Thymus (tissue), 11 donors: ENCODE measurements around the gene RASAL2. TPM values are rescaled to one million over a fixed set of nuclear protein-coding genes. Genes with fewer than 3 reads are reported as not detected.

Experiments used
- DNase-seq, 9 donors: peaks; one replicate each; pipeline ENCODE4 v3.0.0-alpha.2; 2013; ENCODE audit warnings: low spot score in 9 of 9, low read depth in 6 of 9, missing footprints in 1 of 9
- H3K27ac ChIP-seq, 2 donors: one replicate each; pipeline ENCODE4 v1.5.1; 2013; ENCODE audit warnings: control low read depth in 1 of 2, low read depth in 1 of 2, low read length in 1 of 2, mild to moderate bottlenecking in 1 of 2, moderate library complexity in 1 of 2
- H3K27me3 ChIP-seq, 2 donors: one replicate each; pipeline ENCODE4 v1.5.1; 2013; ENCODE audit warnings: low read length in 1 of 2; ENCODE audit not compliant: control insufficient read depth in 2 of 2, insufficient read depth in 1 of 2
- H3K36me3 ChIP-seq, 2 donors: one replicate each; pipeline ENCODE4 v1.5.1; 2013; ENCODE audit warnings: low read length in 1 of 2, mild to moderate bottlenecking in 1 of 2, moderate library complexity in 1 of 2; ENCODE audit not compliant: control insufficient read depth in 2 of 2, insufficient read depth in 2 of 2
- H3K4me1 ChIP-seq, 2 donors: one replicate each; pipeline ENCODE4 v1.5.1; 2013; ENCODE audit warnings: low read length in 2 of 2; ENCODE audit not compliant: control insufficient read depth in 2 of 2, insufficient read depth in 2 of 2
- H3K4me3 ChIP-seq, 2 donors: one replicate each; pipeline ENCODE4 v1.5.1; 2013; ENCODE audit warnings: low read length in 2 of 2, control low read depth in 1 of 2, mild to moderate bottlenecking in 1 of 2
- H3K9me3 ChIP-seq, 2 donors: one replicate each; pipeline ENCODE4 v1.5.1; 2013; ENCODE audit warnings: low read length in 1 of 2, mild to moderate bottlenecking in 1 of 2; ENCODE audit not compliant: control insufficient read depth in 2 of 2, insufficient read depth in 1 of 2
- WGBS: extraction: QIAGEN DNeasy Blood & Tissue Kit; methylation state at CpG from one replicate; pipeline ENCODE4 v1.1.7; 2013; 5-methylcytosine and 5-hydroxymethylcytosine counted together
- polyA plus RNA-seq: library from polyadenylated mRNA; stranded (reverse); fragments of 200-250 nt; gene quantifications from one replicate; pipeline ENCODE4 v1.2.3, GENCODE V29; 2013
- total RNA-seq: library from RNA; stranded (reverse); fragments of 120-200 nt; gene quantifications from one replicate; pipeline ENCODE4 v1.2.4, GENCODE V29; 2013
- donor health status: healthy.

RASAL2 gene
- total and polyA plus RNA-seq, 2 donors: 1.9 to 2.6 TPM

- no peak overlapping the region for H3K27ac ChIP-seq
- H3K36me3 ChIP-seq: no peaks in the 10 kb centered on the region
- 7% methylated on average over 5 of the region's 5 CpGs for WGBS
- H3K4me3 ChIP-seq: no peak overlapping the region
- no peaks in the 10 kb centered on the region for H3K27me3 ChIP-seq
- no peaks in the 10 kb centered on the region for H3K4me1 ChIP-seq
- no peaks in the 10 kb centered on the region for H3K9me3 ChIP-seq
- DNase-seq: peak in 2 of 9 donors; percentile 18
Observed at GRCh38 chr1:178055093-178055492, 38.8 kb upstream of the RASAL2 start.

DNA sequence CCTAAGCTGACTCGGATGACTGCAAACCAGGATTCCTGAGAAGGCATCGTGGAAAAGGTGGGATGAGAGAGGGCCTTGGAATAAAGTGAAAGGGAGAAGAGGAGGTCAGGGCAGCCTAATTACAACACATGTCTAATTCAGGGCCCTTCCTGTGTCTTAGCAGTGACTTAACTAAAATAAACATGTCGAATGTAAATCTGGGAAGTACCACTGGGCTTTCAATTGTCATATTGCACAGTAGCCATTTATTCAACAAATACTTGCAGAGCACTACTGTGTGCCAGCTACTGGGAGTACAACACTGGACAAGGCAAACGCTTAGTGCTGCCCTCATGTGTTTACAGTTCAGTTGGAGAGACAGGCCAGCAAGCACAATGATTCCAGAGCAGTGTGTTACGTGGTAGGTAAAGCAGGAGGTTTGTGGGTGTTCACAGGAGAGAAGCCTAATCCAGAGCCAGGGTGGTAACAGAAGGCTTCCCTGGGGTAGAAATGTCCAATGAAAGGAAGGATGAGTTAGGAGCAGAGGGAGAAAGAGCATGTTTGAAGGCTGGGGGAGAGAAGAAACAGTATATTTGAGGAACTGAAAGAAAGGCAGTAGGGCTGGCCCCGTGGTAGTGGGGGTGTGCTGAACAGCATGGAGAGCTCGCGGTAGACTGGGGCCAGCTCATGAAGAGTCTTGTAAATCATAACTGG, 38.0 kb upstream of the RASAL2 start:
- no peaks in the 10 kb centered on the region for H3K36me3 ChIP-seq
- no peak overlapping the region for H3K4me3 ChIP-seq
- H3K27me3 ChIP-seq: no peaks in the 10 kb centered on the region
- no peaks in the 10 kb centered on the region for H3K9me3 ChIP-seq
- H3K27ac ChIP-seq: no peak overlapping the region
- H3K4me1 ChIP-seq: no peaks in the 10 kb centered on the region
- DNase-seq: no peak
- 74% methylated on average over 8 of the region's 8 CpGs for WGBS

- 90% methylated on average over 11 of the region's 11 CpGs for WGBS
- no peak overlapping the region for H3K27ac ChIP-seq
- H3K4me1 ChIP-seq: no peaks in the 10 kb centered on the region
Observed at GRCh38 chr1:178057141-178057765, 36.7 kb upstream of the RASAL2 start.

DNA sequence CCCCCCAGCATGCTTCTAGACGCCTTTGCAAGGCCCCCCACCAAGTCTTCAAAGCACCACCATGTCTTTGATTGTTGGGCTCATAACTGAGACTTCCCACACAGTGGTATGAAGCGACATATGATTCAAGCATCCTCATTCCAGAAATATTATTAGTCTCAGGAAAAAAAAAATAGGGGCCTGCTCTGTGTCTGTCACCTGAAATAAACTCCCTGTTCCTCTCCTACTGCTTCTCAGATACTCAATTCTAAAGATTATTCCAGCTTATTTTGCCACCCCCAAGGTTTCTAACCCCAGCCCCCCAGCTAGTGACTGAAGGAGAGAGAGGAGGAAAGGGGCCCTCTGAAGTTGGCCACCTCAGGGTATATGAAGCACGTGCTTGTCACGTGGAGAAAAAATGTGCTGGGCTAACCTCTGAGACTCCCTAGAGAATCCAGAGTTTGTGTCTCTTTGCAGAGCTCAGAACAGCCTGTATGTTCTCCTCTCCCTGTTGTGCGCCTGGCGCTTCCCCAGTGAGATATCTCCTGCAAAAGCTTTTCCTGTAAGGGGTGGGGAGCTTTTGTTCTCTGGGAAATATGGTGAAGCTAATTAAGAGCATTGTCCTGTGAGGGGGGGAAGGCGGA, 35.9 kb upstream of the RASAL2 start:
- no peak for DNase-seq
- H3K4me1 ChIP-seq: no peaks in the 10 kb centered on the region
- no peaks in the 10 kb centered on the region for H3K27me3 ChIP-seq
- no peak overlapping the region for H3K27ac ChIP-seq
- WGBS: 80% methylated on average over 7 of the region's 7 CpGs
- no peak overlapping the region for H3K4me3 ChIP-seq
- no peaks in the 10 kb centered on the region for H3K9me3 ChIP-seq
- H3K36me3 ChIP-seq: no peaks in the 10 kb centered on the region

More at GRCh38 chr1:178057141-178057765, 36.7 kb upstream of the RASAL2 start:
- no peaks in the 10 kb centered on the region for H3K36me3 ChIP-seq
- H3K4me3 ChIP-seq: no peak overlapping the region
- DNase-seq: no peak
- H3K27me3 ChIP-seq: no peaks in the 10 kb centered on the region
- no peaks in the 10 kb centered on the region for H3K9me3 ChIP-seq

GRCh38 chr1:178060789-178061556, 32.9 kb upstream of the RASAL2 start:
- Histone ChIP-seq H3K27ac (peak overlapping the region in 1 of 2 donors; percentile 27), H3K4me3 (no peak overlapping the region), H3K27me3 (no peaks in the 10 kb centered on the region), H3K4me1 (no peaks in the 10 kb centered on the region), H3K9me3 (no peaks in the 10 kb centered on the region), H3K36me3 (no peaks in the 10 kb centered on the region)
- no peak for DNase-seq
- 91% methylated on average over 9 of the region's 9 CpGs for WGBS

DNA sequence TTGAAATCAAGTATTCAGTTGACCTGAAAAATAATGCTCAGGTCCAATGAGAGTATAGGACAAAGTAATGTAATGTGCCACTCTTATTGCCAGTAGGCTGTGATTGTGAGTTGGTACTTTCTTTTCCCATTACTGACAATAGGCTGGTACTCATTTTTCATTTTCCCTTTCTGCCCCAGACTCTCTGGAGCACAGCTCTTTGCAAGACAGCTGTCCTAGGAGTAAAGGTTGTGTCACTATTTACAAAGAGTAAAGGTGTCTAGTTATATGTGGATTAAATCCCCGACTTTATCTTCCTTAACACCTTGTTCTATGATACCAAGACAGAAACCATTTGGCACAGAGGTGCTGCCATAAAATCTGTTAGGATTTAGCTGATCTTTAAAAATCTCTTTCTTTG, 32.3 kb upstream of the RASAL2 start:
- Histone ChIP-seq H3K4me1 (no peaks in the 10 kb centered on the region), H3K36me3 (no peaks in the 10 kb centered on the region), H3K4me3 (no peak overlapping the region), H3K9me3 (no peaks in the 10 kb centered on the region), H3K27ac (no peak overlapping the region), H3K27me3 (no peaks in the 10 kb centered on the region)
- WGBS: 94% methylated on average over 1 of the region's 1 CpG
- no peak for DNase-seq

GRCh38 chr1:178064191-178064821, 29.6 kb upstream of the RASAL2 start:
- Histone ChIP-seq H3K9me3 (no peaks in the 10 kb centered on the region), H3K4me1 (no peaks in the 10 kb centered on the region), H3K27ac (no peak overlapping the region), H3K4me3 (no peak overlapping the region), H3K27me3 (no peaks in the 10 kb centered on the region), H3K36me3 (no peaks in the 10 kb centered on the region)
- 96% methylated on average over 8 of the region's 8 CpGs for WGBS
- DNase-seq: no peak

DNA sequence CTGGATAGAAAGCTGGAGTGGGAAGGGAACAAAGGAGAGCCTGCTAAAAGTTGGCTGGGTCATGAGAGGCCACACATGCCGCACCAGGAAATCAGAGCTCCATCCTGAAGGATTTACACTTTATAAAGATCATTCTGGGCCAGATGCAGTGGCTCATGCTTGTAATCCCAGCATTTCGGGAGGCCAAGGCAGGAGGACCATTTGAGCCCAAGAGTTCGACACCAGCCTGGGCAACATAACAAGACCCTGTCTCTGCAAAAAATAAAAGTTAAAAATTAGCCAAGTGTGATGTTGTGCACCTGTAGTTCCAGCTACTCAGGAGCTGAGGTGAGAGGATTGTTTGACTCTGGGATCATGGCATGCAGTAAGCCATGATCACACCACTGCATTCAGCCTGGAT, 28.7 kb upstream of the RASAL2 start:
- DNase-seq: no peak
- no peak overlapping the region for H3K27ac ChIP-seq
- no peaks in the 10 kb centered on the region for H3K36me3 ChIP-seq
- H3K4me3 ChIP-seq: no peak overlapping the region
- H3K9me3 ChIP-seq: no peaks in the 10 kb centered on the region
- H3K27me3 ChIP-seq: no peaks in the 10 kb centered on the region
- no peaks in the 10 kb centered on the region for H3K4me1 ChIP-seq
- 96% methylated on average over 3 of the region's 3 CpGs for WGBS
